GM19467 (cell line): ENCODE results near the gene NUDCD3.

Source experiments
- ATAC-seq: cut with Tn5 transposase; IDR thresholded peaks from one replicate; pipeline ENCODE4 v1.9.1; 2021; ENCODE audit warnings: mild to moderate bottlenecking, moderate library complexity; ENCODE audit not compliant: unreplicated experiment

Gene NUDCD3

GRCh38 chr7:44490351-44491200 lies at the start of gene NUDCD3:
NUDCD3 (minus strand) TSS chr7:44490658; CDS start chr7:44490600, 58 bp downstream.
- peak; percentile 93 for ATAC-seq

GRCh38 chr7:44539669-44540506 lies 49.4 kb upstream of the NUDCD3 start:
- ATAC-seq: no peak

GRCh38 chr7:44538798-44539668 lies 48.6 kb upstream of the NUDCD3 start:
- no peak for ATAC-seq

- no peak for ATAC-seq
Measured at GRCh38 chr7:44538093-44538797, 47.8 kb upstream of the NUDCD3 start.

- ATAC-seq: no peak
Measured at GRCh38 chr7:44537442-44537841, 47.0 kb upstream of the NUDCD3 start.

- no peak for ATAC-seq
Measured at GRCh38 chr7:44536090-44536489, 45.6 kb upstream of the NUDCD3 start.

GRCh38 chr7:44535348-44536064 lies 45.0 kb upstream of the NUDCD3 start:
- no peak for ATAC-seq

GRCh38 chr7:44534501-44534900 lies 44.0 kb upstream of the NUDCD3 start:
- ATAC-seq: no peak

- ATAC-seq: no peak
Measured at GRCh38 chr7:44534087-44534486, 43.6 kb upstream of the NUDCD3 start.

GRCh38 chr7:44533301-44534055 lies 43.0 kb upstream of the NUDCD3 start:
- no peak for ATAC-seq

- no peak for ATAC-seq
Measured at GRCh38 chr7:44531421-44532380, 41.2 kb upstream of the NUDCD3 start.

- no peak for ATAC-seq
Measured at GRCh38 chr7:44530990-44531389, 40.5 kb upstream of the NUDCD3 start.

- ATAC-seq: no peak
Measured at GRCh38 chr7:44524811-44525388, 34.4 kb upstream of the NUDCD3 start.

- no peak for ATAC-seq
Measured at GRCh38 chr7:44522315-44522714, 31.9 kb upstream of the NUDCD3 start.

GRCh38 chr7:44521347-44522095 lies 31.1 kb upstream of the NUDCD3 start:
- ATAC-seq: no peak

GRCh38 chr7:44520574-44520973 lies 30.1 kb upstream of the NUDCD3 start:
- no peak for ATAC-seq

- ATAC-seq: no peak
Measured at GRCh38 chr7:44519546-44519945, 29.1 kb upstream of the NUDCD3 start.
